ENCODE results near the gene MMP20.
"Not testable (repeated sequence)": the region's sequence is repeated elsewhere in the genome, so short reads cannot be mapped to it uniquely, and the experiment has no call there.

Gene MMP20

GRCh38 chr11:102625177-102625576 lies at the start of gene MMP20:
TSS of gene MMP20 (minus strand) at chr11:102625332. CDS start at chr11:102625319, 13 bp downstream.
- no peak for DNase-seq

GRCh38 chr11:102669664-102670063 lies 44.5 kb upstream of the MMP20 start:
- no peak for DNase-seq

- DNase-seq, result no peak
Observed at GRCh38 chr11:102666331-102666957, 41.3 kb upstream of the MMP20 start.

GRCh38 chr11:102664001-102664752 lies 39.0 kb upstream of the MMP20 start:
- no peak for DNase-seq

GRCh38 chr11:102662607-102663006 lies 37.5 kb upstream of the MMP20 start:
- no peak for DNase-seq

DNA sequence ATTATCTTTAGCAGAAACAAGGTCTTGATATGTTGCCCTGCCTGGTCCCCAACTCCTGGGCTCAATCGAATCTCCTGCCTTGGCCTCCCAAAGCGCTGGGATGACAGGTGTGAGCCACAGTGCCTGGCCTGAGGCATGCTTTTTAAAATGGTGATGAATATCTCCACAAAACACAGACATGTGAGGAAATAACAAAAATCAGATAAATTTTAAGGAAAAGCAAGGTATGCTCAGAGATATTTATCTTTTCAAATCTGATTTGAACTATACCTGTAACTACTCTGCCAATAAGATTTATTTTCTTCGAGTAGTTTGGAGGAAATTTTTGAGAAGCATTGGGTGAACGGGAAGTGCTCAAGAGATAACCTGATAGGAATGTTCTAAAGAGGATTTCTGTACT lies 35.9 kb upstream of the MMP20 start:
- DNase-seq, result no peak

DNA sequence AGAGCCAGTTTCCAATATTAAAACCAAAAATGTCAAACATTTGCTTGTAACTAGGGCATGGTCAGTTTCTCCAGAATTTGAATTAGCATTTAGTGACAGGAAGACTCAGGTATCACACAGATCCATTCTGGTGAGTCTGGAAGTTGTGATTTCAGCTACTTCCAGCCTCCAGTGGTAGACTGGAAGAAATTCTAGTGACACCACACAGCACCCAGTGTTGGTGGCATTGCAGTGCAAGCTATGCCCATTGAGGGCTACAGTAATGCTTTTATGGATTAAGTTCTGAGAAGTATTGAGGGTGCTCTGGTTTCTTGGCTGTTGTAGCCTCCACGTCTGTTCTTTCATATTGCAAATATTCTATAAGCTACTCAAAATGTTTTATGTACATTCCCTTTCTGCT lies 31.4 kb upstream of the MMP20 start:
- DNase-seq, result no peak

DNA sequence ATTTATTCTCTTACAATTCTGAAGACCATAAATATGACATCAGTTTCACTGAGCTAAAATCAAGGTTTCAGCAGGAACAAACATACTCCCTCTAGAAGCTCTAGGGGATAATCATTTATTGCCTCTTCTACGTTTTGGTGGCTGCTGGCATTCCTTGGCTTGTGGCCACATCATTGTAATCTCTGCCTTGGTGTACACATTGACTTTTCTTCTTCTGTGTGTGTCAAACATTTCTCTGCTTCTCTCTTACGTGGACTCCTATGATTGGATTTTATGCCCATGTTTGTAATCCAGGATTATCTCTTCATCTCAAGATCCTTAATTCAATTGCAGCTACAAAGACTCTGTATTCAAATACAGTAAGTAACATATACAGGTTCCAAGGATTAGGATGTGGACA lies 30.4 kb upstream of the MMP20 start:
- DNase-seq, result no peak

DNA sequence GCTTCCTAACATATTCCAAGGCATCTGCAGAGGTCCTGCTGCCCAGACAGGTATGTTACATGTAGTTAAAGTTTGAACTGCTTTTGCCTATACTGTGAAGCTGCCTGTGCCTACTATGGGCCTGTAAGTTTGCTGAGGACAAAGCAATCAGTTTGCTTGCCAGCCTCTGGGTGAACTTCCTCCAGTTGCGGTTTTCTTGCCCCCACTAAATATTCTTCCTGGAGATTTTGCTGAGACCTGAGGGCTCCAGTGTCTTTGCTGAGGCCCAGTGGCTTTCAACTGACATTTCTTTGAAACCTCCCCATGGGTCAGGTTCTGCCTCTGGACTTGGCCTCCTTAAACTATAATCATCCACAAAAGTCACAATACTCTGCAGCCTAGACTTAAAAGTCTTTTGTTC lies 29.6 kb upstream of the MMP20 start:
- DNase-seq, result no peak

DNA sequence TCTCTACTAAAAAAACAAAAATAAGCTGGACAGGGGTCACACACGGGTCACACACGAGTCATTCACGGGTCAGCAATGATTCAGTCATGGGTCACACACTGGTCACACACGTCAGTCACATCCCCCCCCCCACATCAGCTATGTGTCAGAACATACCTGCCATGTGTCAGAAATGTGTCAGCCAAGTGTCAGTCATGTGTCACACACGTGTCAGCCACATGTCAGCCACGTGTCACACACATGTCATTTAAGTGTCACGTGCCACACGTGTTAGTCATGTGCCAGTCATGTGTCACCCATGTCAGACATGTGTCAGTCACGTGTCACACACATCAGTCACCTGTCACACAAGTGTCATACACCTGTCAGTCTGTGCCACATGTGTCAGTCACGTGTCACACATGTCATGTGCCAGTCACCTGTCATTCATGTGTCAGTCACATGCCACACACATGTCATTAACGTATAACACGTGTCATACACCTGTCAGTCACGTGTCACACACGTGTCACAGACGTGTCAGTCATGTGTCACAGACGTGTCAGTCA lies 28.7 kb upstream of the MMP20 start:
- no peak for DNase-seq

- no peak for DNase-seq
Observed at GRCh38 chr11:102647430-102647829, 22.3 kb upstream of the MMP20 start.

- no peak for DNase-seq
Observed at GRCh38 chr11:102643941-102644340, 18.8 kb upstream of the MMP20 start.

DNA sequence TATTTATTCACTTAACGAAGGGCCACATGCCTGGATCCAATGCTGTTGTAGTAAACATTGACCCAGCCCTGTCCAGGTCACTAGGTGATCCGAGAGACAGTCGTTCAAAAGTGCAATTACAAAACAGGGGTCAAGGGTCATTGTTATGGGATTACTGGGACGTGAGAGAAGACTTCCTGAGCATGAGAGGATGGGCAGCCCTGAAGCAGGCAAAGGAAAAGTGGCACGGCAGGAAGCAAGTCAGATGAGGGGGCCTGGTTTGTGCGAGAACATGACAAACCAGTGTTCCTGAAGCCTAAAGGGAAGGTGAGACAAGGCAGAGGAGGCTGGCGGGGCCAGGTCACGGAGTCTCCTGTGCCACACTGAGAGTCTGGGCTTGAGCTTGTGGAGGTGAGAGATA lies 15.8 kb upstream of the MMP20 start:
- DNase-seq, result no peak

DNA sequence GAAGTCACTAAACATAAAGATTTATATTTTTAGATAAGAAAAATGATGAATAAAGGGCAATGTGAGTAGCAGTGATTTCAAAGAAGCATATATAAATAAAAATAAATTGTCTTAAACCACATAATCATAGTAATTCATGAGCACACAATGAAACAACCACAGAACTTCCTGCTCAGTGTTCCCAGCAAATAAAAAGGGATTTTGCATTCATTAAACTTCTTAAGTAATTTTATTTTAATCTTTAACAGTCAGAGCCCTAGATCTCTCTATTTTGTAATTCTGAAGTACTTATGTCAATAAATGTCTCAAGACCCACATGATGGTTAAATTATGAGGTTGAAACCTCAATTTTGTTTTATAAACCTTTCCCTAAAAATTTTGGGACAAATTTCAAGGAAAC lies 14.5 kb upstream of the MMP20 start:
- no peak for DNase-seq

DNA sequence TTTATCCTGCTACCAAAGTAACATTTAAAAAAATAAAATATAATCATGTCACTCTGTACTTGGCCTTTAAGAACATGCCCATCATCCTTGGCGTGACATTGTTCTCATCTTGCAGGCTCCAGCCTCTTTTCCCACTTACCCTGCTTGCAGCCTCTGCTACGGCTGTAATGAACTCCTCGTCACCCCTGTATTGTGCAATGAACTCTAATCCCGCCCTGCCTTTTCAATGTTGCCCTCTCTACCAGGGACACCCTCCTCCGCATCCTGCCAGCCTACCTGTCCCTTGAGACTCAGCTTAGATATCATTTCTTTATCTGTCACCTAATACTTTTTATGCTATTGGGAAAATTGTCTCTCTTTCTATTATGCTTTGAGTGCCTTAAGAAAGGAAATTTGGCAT lies 12.6 kb upstream of the MMP20 start:
- no peak for DNase-seq

DNA sequence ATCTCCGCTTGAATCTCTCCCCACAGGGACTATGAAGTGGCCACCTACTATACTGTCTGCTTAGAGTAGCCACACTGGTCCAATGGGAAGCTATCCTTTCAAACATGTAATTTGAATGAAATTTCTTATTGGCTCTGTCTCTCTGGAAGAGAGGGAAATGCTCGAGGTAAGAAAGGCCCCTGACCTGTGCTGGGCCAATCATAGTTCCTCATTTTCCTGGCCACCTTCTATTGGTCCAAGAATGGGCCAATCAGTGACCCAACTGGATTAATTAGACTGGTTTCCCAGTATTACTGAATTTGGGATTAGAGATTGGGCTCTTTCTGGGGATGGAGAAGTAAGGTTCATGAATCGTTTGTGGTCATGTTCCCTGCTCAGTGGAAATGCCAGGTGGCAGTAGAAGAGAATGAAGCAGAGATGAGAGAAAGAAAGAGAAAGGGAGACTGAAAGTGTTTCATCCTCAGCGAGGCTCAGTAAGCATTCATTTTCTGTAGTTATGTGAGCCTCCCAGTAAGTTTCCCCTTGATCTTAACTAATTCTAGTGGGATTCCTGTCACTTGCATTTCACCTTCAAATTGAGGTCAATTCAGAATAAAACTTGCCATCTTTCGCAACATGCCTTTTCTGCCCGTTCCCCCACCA lies 8.4 kb upstream of the MMP20 start:
- no peak for DNase-seq

DNA sequence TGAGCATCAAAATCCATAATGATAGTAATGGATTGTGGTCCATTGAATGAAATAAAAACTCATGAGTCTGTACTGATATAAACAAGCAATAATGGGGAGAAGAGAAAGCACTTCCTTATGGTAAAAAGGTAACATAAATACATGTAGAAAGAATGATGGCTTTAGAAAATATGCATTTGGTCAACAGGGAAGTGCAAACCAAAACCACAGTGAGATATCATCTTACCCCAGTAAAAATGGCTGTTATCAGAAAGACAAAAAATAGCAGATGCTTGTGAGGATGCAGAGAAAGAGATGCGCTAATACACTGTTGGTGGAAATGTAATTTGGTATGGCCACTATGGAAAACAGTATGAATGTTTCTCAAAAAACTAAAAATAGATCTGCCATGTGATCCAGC lies 6.9 kb upstream of the MMP20 start:
- no peak for DNase-seq

- DNase-seq, result no peak
Observed at GRCh38 chr11:102630598-102631448, 5.7 kb upstream of the MMP20 start.

DNA sequence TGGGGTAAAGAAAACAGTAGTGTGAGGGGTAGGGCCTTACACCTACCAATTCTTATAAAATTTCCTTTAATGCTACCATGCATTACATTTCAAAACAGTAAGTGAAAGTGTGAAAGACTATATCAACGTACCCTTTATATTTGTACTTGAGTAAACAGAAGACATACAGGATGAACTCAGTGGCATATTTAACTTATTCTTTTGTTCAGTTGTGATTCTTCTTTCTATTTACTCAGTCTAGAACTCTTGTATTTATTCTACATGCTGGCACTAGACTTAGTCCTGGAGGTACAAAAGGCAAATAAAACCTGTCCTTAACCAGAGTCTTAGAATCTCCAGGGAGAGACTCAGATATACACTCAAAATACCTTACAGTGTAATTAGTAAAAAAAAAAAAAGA lies 4.8 kb upstream of the MMP20 start:
- DNase-seq, result not testable (repeated sequence)

DNA sequence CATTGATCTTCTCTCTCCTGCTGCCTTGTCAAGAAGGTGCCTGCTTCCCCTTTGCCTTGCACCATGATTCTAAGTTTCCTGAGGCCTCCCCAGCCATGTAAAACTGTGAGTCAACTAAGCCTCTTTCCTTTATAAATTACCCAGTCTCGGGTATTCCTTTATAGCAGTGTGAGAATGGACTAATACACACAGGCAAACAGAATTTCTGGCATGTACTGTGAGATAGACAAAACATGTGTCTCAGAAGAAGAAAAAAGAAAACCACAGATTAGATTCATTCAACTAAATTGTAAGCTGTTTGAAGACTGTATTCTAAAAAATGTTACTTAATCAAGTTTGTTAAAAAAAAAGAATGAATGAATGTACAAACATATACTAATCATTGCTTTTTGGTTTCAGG lies 1.5 kb upstream of the MMP20 start:
- DNase-seq, result no peak

GRCh38 chr11:102623998-102624397 lies 1.1 kb downstream of the MMP20 start:
- DNase-seq, result no peak

DNA sequence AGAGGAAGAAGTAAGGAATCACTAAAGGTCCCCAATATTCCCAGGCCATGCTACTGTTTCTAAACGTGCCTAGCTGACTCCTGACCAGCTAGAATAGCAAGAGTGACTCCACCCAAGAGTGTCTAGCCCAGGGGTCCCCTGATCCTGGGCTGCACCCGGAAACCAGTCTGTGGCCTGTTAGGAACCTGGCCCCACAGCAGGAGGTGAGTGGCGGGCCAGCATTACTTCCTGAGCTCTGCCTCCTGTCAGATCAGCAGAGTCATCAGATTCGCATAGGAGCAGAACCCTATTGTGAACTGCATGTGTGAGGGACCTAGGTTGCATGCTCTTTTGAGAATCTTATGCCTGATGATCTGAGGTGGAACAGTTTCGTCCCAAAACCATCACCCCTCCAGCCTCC lies 2.0 kb downstream of the MMP20 start:
- DNase-seq, result no peak

GRCh38 chr11:102622258-102622657 lies 2.9 kb downstream of the MMP20 start:
- DNase-seq, result no peak
